ENCODE measurements around the gene MYO9A.
A peak's percentile ranks its signal among the peaks of the same experiment; 100 is the strongest.

The MYO9A gene

GRCh38 chr15:72124218-72124617, 6.3 kb upstream of the MYO9A start:
- H3K4me1 ChIP-seq (ENCODE audit: insufficient read depth, low read length) = peaks cover 6% of the 10 kb centered on the region
- H3K36me3 ChIP-seq (ENCODE audit: insufficient read depth, low read length) = no peaks in the 10 kb centered on the region
- no peaks in the 10 kb centered on the region for H4K20me1 ChIP-seq (ENCODE audit: insufficient read depth, low read length)
- no peak overlapping the region for H3K4me3 ChIP-seq (ENCODE audit: low read depth in 1 of 2, low read length in 2 of 2)
- H3K27ac ChIP-seq (ENCODE audit: low read length) = no peak overlapping the region
- H3K4me2 ChIP-seq (ENCODE audit: insufficient read depth, low read length) = no peak overlapping the region
- H3K9ac ChIP-seq (ENCODE audit: low read depth, low read length) = no peak overlapping the region
- no peaks in the 10 kb centered on the region for H3K27me3 ChIP-seq (ENCODE audit: insufficient read depth, low read length, poor library complexity)
- H3K79me2 ChIP-seq (ENCODE audit: insufficient read depth, low read length) = peaks cover under 1% of the 10 kb centered on the region
- no peaks in the 10 kb centered on the region for H3K9me3 ChIP-seq (ENCODE audit: insufficient read depth, low read length, severe bottlenecking)
- H2AFZ ChIP-seq (ENCODE audit: low read depth, low read length) = no peak overlapping the region
- ATAC-seq (ENCODE audit: insufficient read depth, low read depth) = no peak
- no peak for DNase-seq
- TF ChIP-seq EZH2 (IDR thresholded peaks at IDR 0.05; ENCODE audit: borderline replicate concordance, low read depth, low read length, severe bottlenecking) (no peak), CTCF (IDR thresholded peaks at IDR 0.05; ENCODE audit: borderline replicate concordance, extremely low read depth, low read length, poor library complexity, severe bottlenecking) (no peak)

GRCh38 chr15:72117486-72118016, 399 bp downstream of the MYO9A start:
- H3K79me2 ChIP-seq (ENCODE audit: insufficient read depth, low read length) = peaks cover 41% of the 10 kb centered on the region
- no peak for TF ChIP-seq EZH2 (IDR thresholded peaks at IDR 0.05; ENCODE audit: borderline replicate concordance, low read depth, low read length, severe bottlenecking)
- peak; percentile 58 for DNase-seq

DNA sequence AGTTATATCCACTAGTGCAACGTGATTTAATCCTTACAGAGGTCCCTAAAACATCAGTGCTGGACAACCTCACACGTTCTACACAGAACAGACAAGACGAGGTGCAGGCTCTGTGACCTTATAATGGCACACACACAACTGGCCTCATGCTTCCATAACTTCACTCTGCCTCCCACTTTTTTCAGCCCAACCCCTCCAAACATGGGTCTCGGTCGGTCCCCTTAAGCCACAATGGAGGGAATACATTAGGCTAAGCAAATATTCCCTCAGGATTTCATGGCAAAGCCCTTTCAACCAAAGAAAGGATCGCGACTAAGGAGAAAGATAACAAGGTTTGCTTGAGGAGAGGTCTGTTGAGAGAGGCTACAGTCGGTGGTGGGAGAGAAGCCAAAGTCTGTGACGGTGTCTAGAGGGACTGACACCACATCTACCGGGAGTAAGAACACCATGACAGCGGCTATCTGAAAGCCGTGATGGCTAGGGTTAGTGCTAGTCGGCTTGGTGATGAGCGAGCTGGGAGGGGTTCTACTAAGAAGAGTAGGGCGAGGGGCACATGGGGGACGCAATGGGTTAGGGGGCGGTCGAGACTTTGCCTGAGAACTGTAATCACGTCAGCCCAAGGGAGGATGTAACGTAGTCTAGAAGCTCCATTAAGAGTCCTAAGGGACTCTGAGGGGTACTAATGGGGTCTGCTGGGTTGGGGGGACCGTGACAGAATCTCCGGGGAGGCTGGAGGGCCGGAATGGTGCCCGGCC, 1.0 kb downstream of the MYO9A start:
- Histone ChIP-seq H3K9ac (ENCODE audit: low read depth, low read length) (peak overlapping the region; percentile 75), H3K79me2 (ENCODE audit: insufficient read depth, low read length) (peaks cover 44% of the 10 kb centered on the region)

More at GRCh38 chr15:72117486-72118016, 399 bp downstream of the MYO9A start:
- Histone ChIP-seq H3K4me3 (ENCODE audit: low read depth in 1 of 2, low read length in 2 of 2) (peak overlapping the region; percentile 59 to 73), H3K9me3 (ENCODE audit: insufficient read depth, low read length, severe bottlenecking) (no peaks in the 10 kb centered on the region), H3K4me1 (ENCODE audit: insufficient read depth, low read length) (peaks cover 31% of the 10 kb centered on the region), H3K9ac (ENCODE audit: low read depth, low read length) (peak overlapping the region; percentile 75), H3K4me2 (ENCODE audit: insufficient read depth, low read length) (peak overlapping the region; percentile 95), H3K36me3 (ENCODE audit: insufficient read depth, low read length) (no peaks in the 10 kb centered on the region), H4K20me1 (ENCODE audit: insufficient read depth, low read length) (peaks cover 9% of the 10 kb centered on the region), H2AFZ (ENCODE audit: low read depth, low read length) (peak overlapping the region; percentile 87), H3K27ac (ENCODE audit: low read length) (peak overlapping the region; percentile 65), H3K27me3 (ENCODE audit: insufficient read depth, low read length, poor library complexity) (no peaks in the 10 kb centered on the region)
- ATAC-seq (ENCODE audit: insufficient read depth, low read depth) = peak; percentile 68

More for the DNA sequence above, 1.0 kb downstream of the MYO9A start:
- ATAC-seq (ENCODE audit: insufficient read depth, low read depth) (peak; percentile 31), DNase-seq (no peak)
- no peaks in the 10 kb centered on the region for H3K9me3 ChIP-seq (ENCODE audit: insufficient read depth, low read length, severe bottlenecking)
- TF ChIP-seq CTCF (IDR thresholded peaks at IDR 0.05; ENCODE audit: borderline replicate concordance, extremely low read depth, low read length, poor library complexity, severe bottlenecking) (no peak), EZH2 (IDR thresholded peaks at IDR 0.05; ENCODE audit: borderline replicate concordance, low read depth, low read length, severe bottlenecking) (no peak)
- H3K27ac ChIP-seq (ENCODE audit: low read length) = peak overlapping the region; percentile 65; the same call in 1 of the 2 replicates
- H3K36me3 ChIP-seq (ENCODE audit: insufficient read depth, low read length) = no peaks in the 10 kb centered on the region
- peak overlapping the region; percentile 95 for H3K4me2 ChIP-seq (ENCODE audit: insufficient read depth, low read length)
- H2AFZ ChIP-seq (ENCODE audit: low read depth, low read length) = peak overlapping the region; percentile 87
- peaks cover 31% of the 10 kb centered on the region for H3K4me1 ChIP-seq (ENCODE audit: insufficient read depth, low read length)
- H4K20me1 ChIP-seq (ENCODE audit: insufficient read depth, low read length) = peaks cover 9% of the 10 kb centered on the region
- H3K27me3 ChIP-seq (ENCODE audit: insufficient read depth, low read length, poor library complexity) = no peaks in the 10 kb centered on the region
- H3K4me3 ChIP-seq (ENCODE audit: low read depth in 1 of 2, low read length in 2 of 2) = peak overlapping the region; percentile 59 to 73
